AG09309 (cell line): ENCODE results near the gene HOXD9.

Experiments
- DNase-seq: peaks from one replicate; pipeline ENCODE4 v3.0.0-alpha.2; 2010; ENCODE audit warnings: low read depth
- H3K4me3 ChIP-seq: 2 replicates; pipeline ENCODE4 v1.5.1; 2011; ENCODE audit warnings: mild to moderate bottlenecking, low read depth, low read length, moderate library complexity; ENCODE audit not compliant: control insufficient read depth
- TF ChIP-seq, protein P1 (sequence below): IDR thresholded peaks from 2 replicates; pipeline ENCODE4 v1.5.1; 2011; ENCODE audit warnings: mild to moderate bottlenecking, low read depth, low read length, inconsistent platforms; ENCODE audit not compliant: insufficient read depth, control insufficient read depth; ENCODE audit errors: missing control alignments

The HOXD9 gene

DNA sequence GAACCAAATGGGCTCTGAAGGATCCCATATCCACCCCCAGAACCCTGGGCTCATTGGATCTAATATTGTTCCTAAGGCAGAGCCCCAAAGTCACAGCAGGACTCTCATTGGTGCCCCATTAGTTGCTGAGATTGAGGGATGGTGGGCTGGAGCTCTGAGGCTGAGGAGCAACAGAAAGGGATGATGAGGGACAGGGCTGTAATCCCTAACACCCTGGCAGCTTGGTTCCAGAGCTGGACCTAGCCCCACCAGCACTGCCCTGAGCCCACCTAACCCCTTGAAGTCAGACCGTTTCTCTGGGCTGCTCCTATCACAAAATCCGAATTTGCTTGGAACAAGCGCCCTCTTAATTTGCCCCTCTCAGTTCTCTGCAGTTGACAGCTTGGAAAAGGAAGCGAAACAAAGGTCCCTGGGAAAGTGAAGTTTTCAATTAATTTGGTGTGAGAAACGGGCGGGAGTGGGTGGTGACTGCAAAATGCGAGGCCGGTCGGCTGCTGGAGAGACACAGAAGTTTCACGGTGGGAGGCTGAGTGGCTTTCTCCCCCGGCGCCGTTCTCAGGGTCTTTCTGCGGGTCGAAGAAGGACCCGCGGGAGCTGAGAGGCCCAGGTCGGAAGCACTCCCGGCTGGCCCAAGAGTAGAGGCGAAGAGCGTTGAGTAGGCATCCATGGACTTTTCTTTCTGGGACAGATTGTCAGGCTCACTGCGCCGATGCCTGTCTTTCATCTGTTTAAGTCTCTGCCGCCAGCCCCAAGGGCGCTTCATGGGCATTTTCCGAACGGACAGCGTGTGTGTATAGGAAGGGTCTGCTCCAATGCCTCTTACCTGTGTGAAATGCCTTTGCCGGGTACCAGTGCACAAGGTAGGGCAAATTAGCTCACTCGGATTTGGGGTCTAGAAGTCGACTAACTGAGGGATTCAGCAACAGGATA is 30.9 kb upstream of the HOXD9 start:
- TF ChIP-seq, protein P1, sequence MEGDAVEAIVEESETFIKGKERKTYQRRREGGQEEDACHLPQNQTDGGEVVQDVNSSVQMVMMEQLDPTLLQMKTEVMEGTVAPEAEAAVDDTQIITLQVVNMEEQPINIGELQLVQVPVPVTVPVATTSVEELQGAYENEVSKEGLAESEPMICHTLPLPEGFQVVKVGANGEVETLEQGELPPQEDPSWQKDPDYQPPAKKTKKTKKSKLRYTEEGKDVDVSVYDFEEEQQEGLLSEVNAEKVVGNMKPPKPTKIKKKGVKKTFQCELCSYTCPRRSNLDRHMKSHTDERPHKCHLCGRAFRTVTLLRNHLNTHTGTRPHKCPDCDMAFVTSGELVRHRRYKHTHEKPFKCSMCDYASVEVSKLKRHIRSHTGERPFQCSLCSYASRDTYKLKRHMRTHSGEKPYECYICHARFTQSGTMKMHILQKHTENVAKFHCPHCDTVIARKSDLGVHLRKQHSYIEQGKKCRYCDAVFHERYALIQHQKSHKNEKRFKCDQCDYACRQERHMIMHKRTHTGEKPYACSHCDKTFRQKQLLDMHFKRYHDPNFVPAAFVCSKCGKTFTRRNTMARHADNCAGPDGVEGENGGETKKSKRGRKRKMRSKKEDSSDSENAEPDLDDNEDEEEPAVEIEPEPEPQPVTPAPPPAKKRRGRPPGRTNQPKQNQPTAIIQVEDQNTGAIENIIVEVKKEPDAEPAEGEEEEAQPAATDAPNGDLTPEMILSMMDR: no peak
- DNase-seq: no peak
- H3K4me3 ChIP-seq: no peak overlapping the region

DNA sequence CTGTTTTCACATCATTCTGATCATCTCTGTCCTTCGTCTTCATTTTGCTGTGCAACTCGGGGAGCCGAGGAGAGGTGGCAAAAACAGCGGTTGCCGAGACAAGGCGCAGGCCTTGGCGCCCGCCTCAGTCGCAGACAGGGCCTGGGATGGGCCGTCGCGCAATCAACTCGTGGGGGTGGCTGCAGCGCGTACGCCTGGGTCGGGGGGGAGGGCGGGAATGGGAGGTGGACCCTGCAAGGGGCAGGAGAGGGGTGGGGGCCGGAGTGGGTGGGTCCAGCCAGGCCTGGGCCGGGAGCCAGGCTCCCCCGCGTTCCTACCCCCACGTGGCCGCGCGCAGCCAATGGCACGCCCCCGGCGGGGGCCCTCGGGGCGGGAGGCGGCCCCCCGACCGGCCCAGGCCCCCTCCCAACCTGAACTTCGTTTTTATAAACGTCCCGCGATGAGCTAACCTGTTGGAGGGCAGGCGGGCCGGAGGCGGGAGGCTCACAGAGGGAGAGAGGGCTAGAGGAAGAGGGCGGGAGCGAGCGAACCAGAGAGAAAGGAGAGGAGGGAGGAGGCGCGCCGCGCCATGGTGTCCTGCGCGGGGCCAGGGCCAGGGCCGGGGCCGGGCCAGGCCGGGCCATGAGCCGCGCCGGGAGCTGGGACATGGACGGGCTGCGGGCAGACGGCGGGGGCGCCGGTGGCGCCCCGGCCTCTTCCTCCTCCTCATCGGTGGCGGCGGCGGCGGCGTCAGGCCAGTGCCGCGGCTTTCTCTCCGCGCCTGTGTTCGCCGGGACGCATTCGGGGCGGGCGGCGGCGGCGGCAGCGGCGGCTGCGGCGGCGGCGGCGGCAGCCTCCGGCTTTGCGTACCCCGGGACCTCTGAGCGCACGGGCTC is 30.0 kb upstream of the HOXD9 start, which contains the start of gene HOXD13:
HOXD13 (plus strand) TSS at position 452 of the 875 bp plus-strand sequence; CDS start at position 622, 170 bp downstream.
- DNase-seq: no peak
- TF ChIP-seq, protein P1: no peak
- H3K4me3 ChIP-seq: peak within 1 kb of the TSS; percentile 42

DNA sequence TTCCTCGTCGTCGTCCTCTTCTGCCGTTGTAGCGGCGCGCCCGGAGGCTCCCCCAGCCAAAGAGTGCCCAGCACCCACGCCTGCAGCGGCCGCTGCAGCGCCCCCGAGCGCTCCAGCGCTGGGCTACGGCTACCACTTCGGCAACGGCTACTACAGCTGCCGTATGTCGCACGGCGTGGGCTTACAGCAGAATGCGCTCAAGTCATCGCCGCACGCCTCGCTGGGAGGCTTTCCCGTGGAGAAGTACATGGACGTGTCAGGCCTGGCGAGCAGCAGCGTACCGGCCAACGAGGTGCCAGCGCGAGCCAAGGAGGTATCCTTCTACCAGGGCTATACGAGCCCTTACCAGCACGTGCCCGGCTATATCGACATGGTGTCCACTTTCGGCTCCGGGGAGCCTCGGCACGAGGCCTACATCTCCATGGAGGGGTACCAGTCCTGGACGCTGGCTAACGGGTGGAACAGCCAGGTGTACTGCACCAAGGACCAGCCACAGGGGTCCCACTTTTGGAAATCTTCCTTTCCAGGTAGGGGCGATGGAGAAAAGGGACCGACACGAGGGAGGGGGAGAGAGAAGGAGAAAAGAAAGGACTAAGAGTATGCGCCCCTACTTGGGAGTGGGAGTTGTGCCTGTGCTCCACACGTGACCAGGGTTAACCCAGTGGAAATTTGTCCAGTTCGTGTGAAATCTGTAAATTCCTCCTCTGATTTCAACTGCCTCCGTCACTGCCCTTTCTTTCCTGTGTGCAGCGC is 29.2 kb upstream of the HOXD9 start:
- TF ChIP-seq, protein P1: peak; percentile 45
- no peak for DNase-seq
- H3K4me3 ChIP-seq: peak overlapping the region; percentile 42

DNA sequence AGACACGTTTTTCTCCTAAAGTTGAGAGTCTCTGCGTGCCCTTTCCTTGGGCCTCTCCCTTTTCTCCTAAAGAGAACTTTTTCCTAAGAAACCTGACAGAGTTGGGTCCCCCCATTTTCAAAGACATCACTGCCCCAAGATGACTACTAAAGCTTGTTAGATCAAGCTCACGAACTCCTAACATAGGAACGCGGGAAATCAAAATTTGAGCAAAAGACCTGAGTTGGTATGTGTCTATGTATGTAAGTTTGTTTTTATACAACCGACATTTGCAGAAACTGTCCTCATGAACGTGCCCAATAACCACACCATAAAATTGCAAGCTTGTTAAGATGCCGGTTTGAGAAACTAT is 28.6 kb upstream of the HOXD9 start:
- no peak for DNase-seq
- TF ChIP-seq, protein P1: no peak
- no peak overlapping the region for H3K4me3 ChIP-seq

DNA sequence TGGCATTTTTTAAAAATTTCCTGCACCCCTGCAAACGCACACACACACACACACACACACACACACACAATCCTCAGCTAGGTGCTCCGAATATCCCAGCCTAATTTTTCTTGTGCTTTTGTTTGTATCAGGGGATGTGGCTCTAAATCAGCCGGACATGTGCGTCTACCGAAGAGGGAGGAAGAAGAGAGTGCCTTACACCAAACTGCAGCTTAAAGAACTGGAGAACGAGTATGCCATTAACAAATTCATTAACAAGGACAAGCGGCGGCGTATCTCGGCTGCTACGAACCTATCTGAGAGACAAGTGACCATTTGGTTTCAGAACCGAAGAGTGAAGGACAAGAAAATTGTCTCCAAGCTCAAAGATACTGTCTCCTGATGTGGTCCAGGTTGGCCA is 28.2 kb upstream of the HOXD9 start:
- TF ChIP-seq, protein P1: no peak
- no peak for DNase-seq
- H3K4me3 ChIP-seq: no peak overlapping the region

DNA sequence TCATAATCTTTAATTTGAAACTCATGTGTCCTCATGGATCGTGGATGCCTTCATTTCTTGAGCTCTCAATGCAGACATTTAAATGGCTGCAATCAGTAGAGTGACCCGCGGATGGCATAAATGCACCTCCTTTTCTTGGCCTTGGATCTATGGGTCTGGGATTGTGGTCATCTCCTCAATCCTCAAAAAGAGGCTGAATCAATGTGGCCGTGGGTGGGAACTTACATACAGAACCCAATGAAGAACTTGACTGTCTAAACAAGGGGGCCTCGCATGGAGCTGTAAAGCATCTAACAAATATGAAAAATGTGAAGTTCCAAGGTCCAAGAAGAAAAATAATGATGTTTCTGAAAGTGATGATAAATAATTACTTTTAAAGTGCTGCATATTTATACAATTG is 27.1 kb upstream of the HOXD9 start:
- no peak overlapping the region for H3K4me3 ChIP-seq
- TF ChIP-seq, protein P1: no peak

More for the DNA sequence above, 27.1 kb upstream of the HOXD9 start:
- DNase-seq: no peak
